GM13976 (cell line): ENCODE data around the gene GRK1.

ENCODE experiments used
- DNase-seq: peaks from one replicate; pipeline ENCODE4 v3.0.0; 2012; ENCODE audit warnings: low spot score
- CTCF ChIP-seq: IDR thresholded peaks from 2 replicates; pipeline ENCODE4 v1.5.1; 2012; ENCODE audit warnings: borderline replicate concordance, mild to moderate bottlenecking; ENCODE audit not compliant: insufficient read depth; ENCODE audit errors: extremely low read depth, missing control alignments, control extremely low read depth
- in situ Hi-C: fragments of 300-500 bp; cut with MboI; formaldehyde crosslinking; loops from one replicate; pipeline ENCODE4 v1.12.0; 2022; ENCODE audit warnings: low sequenced_read_pairs, mixed read lengths, inconsistent platforms; ENCODE audit not compliant: unreplicated experiment

The GRK1 gene

DNA sequence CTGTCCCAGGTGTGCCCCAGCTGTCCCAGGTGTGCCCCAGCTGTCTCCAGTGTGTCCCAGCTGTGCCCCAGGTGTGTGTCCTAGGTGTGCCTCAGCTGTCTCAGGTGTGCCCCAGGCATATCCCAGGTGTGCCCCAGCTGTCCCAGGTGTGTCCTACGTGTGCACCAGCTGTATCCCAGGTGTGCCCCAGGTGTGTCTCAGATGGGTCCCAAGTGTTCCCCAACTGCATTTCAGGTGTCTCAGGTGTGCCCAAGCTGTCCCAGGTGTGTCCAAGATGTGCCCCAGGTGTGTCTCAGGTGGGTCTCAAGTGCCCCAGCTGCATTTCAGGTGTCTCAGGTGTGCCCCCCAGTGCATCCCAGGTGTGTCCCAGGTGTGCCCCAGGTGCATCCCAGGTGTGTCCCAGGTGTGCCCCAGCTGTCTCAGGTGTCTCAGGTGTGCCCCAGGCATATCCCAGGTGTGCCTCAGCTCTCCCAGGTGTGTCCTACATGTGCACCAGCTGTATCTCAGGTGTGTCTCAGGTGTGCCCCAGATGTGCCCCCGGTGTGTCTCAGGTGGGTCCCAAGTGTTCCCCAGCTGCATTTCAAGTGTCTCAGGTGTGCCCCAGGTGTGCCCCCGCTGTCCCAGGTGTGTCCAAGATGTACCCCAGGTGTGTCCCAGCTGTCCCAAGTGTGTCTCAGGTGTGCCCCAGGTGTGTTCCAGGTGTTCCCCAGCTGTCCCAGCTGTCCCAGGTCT is 1.3 kb upstream of the GRK1 start:
- TF ChIP-seq CTCF: no peak
- no peak for DNase-seq
- in situ Hi-C loops: no loop called here

- no peak for DNase-seq
- in situ Hi-C loops: no loop called here
- TF ChIP-seq CTCF: no peak
Measured at GRCh38 chr13:113666329-113666670, 719 bp upstream of the GRK1 start.

GRCh38 chr13:113667771-113668490 is 912 bp downstream of the GRK1 start:
- DNase-seq: no peak
- in situ Hi-C loops: no loop called here

GRCh38 chr13:113668491-113668971 is 1.5 kb downstream of the GRK1 start:
- in situ Hi-C loops: no loop called here
- no peak for DNase-seq
- TF ChIP-seq CTCF: no peak

More at GRCh38 chr13:113667771-113668490, 912 bp downstream of the GRK1 start:
- no peak for TF ChIP-seq CTCF

DNA sequence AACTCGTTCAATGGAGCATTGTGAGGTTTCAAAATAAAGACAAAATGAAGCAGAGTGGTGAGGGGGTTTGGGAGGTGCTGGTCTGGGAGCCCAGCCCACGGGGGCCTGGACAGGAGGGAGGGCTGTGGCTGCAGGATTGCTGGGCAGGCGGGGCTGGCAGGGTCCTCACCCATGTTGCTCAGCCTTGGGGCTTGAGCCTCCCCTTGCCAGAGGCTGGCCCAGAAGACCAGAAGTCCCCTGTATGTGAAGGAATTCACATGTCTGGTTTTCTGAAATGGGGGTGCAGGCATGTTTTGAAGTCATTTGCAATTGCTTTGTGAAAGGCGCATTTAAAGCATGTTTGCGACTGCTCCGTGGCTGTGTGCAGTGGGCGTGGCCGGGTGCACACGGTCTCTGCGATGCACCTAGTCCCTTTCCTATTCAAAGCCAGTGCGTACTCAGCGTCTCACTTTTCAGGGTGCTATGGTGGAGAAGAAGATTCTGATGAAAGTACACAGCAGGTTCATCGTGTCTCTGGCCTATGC is 2.3 kb downstream of the GRK1 start:
- no peak for DNase-seq
- TF ChIP-seq CTCF: no peak
- in situ Hi-C loops: no loop called here

DNA sequence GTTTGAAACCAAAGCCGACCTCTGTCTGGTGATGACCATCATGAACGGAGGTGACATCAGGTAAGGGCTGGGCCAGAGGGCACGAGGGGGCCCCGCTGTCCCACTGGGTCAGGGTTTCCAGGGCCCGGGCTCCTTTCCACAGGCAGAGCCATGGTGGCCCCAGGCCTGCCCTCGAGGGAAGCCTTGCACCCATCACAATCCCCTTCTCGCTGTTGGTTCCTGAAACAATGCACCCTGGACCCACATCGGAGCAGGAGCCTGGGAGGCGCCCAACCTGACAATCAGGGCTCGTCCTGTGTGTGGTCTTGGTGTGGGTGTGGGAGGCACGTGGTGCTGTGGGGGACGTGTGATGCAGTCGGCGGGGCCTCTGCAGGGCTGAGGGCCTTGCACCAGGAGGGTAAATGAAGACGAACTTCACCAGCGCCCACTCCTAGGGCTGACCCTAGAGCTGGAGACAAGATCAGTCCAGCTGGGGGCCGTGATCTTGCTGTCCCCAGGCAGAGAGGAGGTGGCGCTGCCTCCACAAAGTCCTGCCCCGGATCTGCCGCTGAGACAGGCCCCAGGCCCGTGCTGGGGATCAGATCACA is 2.8 kb downstream of the GRK1 start:
- in situ Hi-C loops: no loop called here
- DNase-seq: no peak
- no peak for TF ChIP-seq CTCF
